Measurements from ENCODE around the gene PDE11A.
"Not testable (repeated sequence)": the region's sequence is repeated elsewhere in the genome, so short reads cannot be mapped to it uniquely, and the experiment has no call there.

DNA sequence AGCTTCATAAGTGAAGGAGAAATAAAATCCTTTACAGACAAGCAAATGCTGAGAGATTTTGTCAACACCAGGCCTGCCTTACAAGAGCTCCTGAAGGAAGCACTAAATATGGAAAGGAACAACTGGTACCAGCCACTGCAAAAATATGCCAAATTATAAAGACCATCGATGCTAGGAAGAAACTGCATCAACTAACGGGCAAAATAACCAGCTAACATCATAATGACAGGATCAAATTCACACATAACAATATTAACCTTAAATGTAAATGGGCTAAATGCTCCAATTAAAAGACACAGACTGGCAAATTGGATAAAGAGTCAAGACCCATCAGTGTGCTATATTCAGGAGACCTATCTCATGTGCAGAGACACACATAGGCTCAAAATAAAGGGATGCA, 21.3 kb downstream of the PDE11A start:
- not testable (repeated sequence) for TF ChIP-seq EZH2 (IDR thresholded peaks at IDR 0.05; ENCODE audit: borderline replicate concordance, low read depth, low read length, severe bottlenecking)
- TF ChIP-seq, protein P1, sequence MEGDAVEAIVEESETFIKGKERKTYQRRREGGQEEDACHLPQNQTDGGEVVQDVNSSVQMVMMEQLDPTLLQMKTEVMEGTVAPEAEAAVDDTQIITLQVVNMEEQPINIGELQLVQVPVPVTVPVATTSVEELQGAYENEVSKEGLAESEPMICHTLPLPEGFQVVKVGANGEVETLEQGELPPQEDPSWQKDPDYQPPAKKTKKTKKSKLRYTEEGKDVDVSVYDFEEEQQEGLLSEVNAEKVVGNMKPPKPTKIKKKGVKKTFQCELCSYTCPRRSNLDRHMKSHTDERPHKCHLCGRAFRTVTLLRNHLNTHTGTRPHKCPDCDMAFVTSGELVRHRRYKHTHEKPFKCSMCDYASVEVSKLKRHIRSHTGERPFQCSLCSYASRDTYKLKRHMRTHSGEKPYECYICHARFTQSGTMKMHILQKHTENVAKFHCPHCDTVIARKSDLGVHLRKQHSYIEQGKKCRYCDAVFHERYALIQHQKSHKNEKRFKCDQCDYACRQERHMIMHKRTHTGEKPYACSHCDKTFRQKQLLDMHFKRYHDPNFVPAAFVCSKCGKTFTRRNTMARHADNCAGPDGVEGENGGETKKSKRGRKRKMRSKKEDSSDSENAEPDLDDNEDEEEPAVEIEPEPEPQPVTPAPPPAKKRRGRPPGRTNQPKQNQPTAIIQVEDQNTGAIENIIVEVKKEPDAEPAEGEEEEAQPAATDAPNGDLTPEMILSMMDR (IDR thresholded peaks at IDR 0.05; ENCODE audit: borderline replicate concordance, extremely low read depth, low read length, poor library complexity, severe bottlenecking) = not testable (repeated sequence)

All from DND-41 (cell line).